IMR-90 (cell line): ENCODE data around the gene TFIP11. TPM values are rescaled to one million over a fixed set of nuclear protein-coding genes. Genes with fewer than 3 reads are reported as not detected.
A peak's percentile ranks its signal among the peaks of the same experiment; 100 is the strongest.

Source experiments
- ATAC-seq: fragments of 200-7000 bp; cut with Tn5 transposase; 2 replicates; pipeline ENCODE4 v1.9.1; 2020; ENCODE audit warnings: low read depth, mild to moderate bottlenecking, moderate library complexity
- BruUV-seq: library from RNA; stranded (reverse); fragments of 400-500 nt; replicated peaks from 2 replicates; lab custom pipeline; 2021; lab: Mats Ljungman, UMichigan
- CTCF ChIA-PET: fragments of 300-600 bp; formaldehyde crosslinking; extraction: SDS; loops from one replicate; lab custom pipeline; 2021; ENCODE audit warnings: antibody characterized with exemption; lab: Yijun Ruan, JAX
- POLR2A ChIA-PET: fragments of 300-600 bp; sonication (Branson Sonifier 250); formaldehyde crosslinking; loops from one replicate; lab custom pipeline; 2022; ENCODE audit warnings: antibody characterized with exemption; ENCODE audit not compliant: unreplicated experiment; lab: Charles Lee
- DNase-seq: peaks from one replicate; pipeline ENCODE4 v3.0.0; 2013
- H2AFZ ChIP-seq: replicated peaks from 2 replicates; pipeline ENCODE3; 2013; ENCODE audit warnings: low read length, mild to moderate bottlenecking; ENCODE audit not compliant: poor library complexity
- H2AK5ac ChIP-seq: 2 replicates; pipeline ENCODE4 v1.6.1; 2013; ENCODE audit warnings: low read depth, low read length, inconsistent platforms
- H2AK9ac ChIP-seq: replicated peaks from 2 replicates; pipeline ENCODE3; 2013; ENCODE audit warnings: mild to moderate bottlenecking, low read depth, low read length, moderate library complexity; ENCODE audit not compliant: poor library complexity
- H2BK120ac ChIP-seq: 2 replicates; pipeline ENCODE4 v1.6.1; 2013; ENCODE audit warnings: low read depth, low read length, inconsistent platforms
- H2BK15ac ChIP-seq: 3 replicates; pipeline ENCODE4 v1.6.1; 2013; ENCODE audit warnings: low read depth, low read length, inconsistent platforms
- H2BK20ac ChIP-seq: 2 replicates; pipeline ENCODE4 v1.6.1; 2013; ENCODE audit warnings: low read depth, mild to moderate bottlenecking, inconsistent platforms, low read length, moderate library complexity
- H2BK5ac ChIP-seq: 2 replicates; pipeline ENCODE4 v1.6.1; 2013; ENCODE audit warnings: mild to moderate bottlenecking, low read depth, low read length, inconsistent platforms; ENCODE audit not compliant: poor library complexity, severe bottlenecking
- H3K14ac ChIP-seq: replicated peaks from 2 replicates; pipeline ENCODE4 v1.6.1; 2013; ENCODE audit warnings: low read depth, low read length, inconsistent platforms
- H3K18ac ChIP-seq: 2 replicates; pipeline ENCODE4 v1.6.1; 2013; ENCODE audit warnings: low read depth, low read length, control low read depth
- H3K23ac ChIP-seq: 2 replicates; pipeline ENCODE4 v1.6.1; 2013; ENCODE audit warnings: low read depth, low read length, inconsistent platforms
- H3K27ac ChIP-seq: 2 replicates; pipeline ENCODE4 v1.5.1; 2013; ENCODE audit warnings: mild to moderate bottlenecking, control low read depth, low read length; ENCODE audit not compliant: insufficient read depth
- H3K27me3 ChIP-seq: 2 replicates; pipeline ENCODE4 v1.6.1; 2013; ENCODE audit warnings: low read length; ENCODE audit not compliant: control insufficient read depth, insufficient read depth
- H3K36me3 ChIP-seq: 2 replicates; pipeline ENCODE4 v1.6.1; 2013; ENCODE audit warnings: low read length, mixed read lengths; ENCODE audit not compliant: control insufficient read depth, insufficient read depth
- H3K4ac ChIP-seq: 2 replicates; pipeline ENCODE4 v1.6.1; 2013; ENCODE audit warnings: low read depth, low read length, inconsistent platforms
- H3K4me1 ChIP-seq: 2 replicates; pipeline ENCODE4 v1.6.1; 2013; ENCODE audit warnings: low read length, mixed read lengths; ENCODE audit not compliant: control insufficient read depth, insufficient read depth
- H3K4me2 ChIP-seq: 2 replicates; pipeline ENCODE4 v1.6.1; 2013; ENCODE audit warnings: low read depth, mild to moderate bottlenecking, control low read depth, low read length, moderate library complexity
- H3K4me3 ChIP-seq: 2 replicates; pipeline ENCODE4 v1.5.1; 2013; ENCODE audit warnings: low read depth, mild to moderate bottlenecking, control low read depth, low read length, moderate library complexity; ENCODE audit not compliant: insufficient read depth
- H3K56ac ChIP-seq: 2 replicates; pipeline ENCODE4 v1.6.1; 2013; ENCODE audit warnings: low read length, inconsistent platforms; ENCODE audit not compliant: insufficient read depth; ENCODE audit errors: extremely low read depth
- H3K79me1 ChIP-seq, 2 experiments: 2 replicates each; pipeline ENCODE4 v1.6.1; 2013; ENCODE audit warnings: low read length in 2 of 2, inconsistent platforms in 1 of 2, low read depth in 1 of 2
- H3K9ac ChIP-seq: 2 replicates; pipeline ENCODE4 v1.6.1; 2013; ENCODE audit warnings: low read depth, low read length, control low read depth
- H3K9me1 ChIP-seq: 2 replicates; pipeline ENCODE4 v1.6.1; 2013; ENCODE audit warnings: low read length, inconsistent platforms; ENCODE audit not compliant: insufficient read depth
- H3K9me3 ChIP-seq: 2 replicates; pipeline ENCODE4 v1.6.1; 2013; ENCODE audit warnings: low read length; ENCODE audit not compliant: control insufficient read depth, insufficient read depth
- H4K20me1 ChIP-seq: 2 replicates; pipeline ENCODE4 v1.6.1; 2013; ENCODE audit warnings: low read length, inconsistent platforms; ENCODE audit not compliant: insufficient read depth
- H4K5ac ChIP-seq: 2 replicates; pipeline ENCODE4 v1.6.1; 2013; ENCODE audit warnings: mild to moderate bottlenecking, low read depth, low read length, control low read depth
- H4K8ac ChIP-seq, 2 experiments: 2 replicates each; pipeline ENCODE4 v1.6.1; 2013; ENCODE audit warnings: low read depth in 2 of 2, low read length in 2 of 2, control low read depth in 1 of 2, inconsistent platforms in 1 of 2
- H4K91ac ChIP-seq: 2 replicates; pipeline ENCODE4 v1.6.1; 2013; ENCODE audit warnings: low read depth, low read length, inconsistent platforms; ENCODE audit not compliant: insufficient read depth
- CEBPB ChIP-seq: IDR thresholded peaks from 2 replicates; pipeline ENCODE4 v1.6.1; 2012; ENCODE audit warnings: low read depth, low read length, improper control_type of control experiment
- CHD1 ChIP-seq: IDR thresholded peaks from 2 replicates; pipeline ENCODE4 v1.6.1; 2012; ENCODE audit warnings: low read depth, low read length, improper control_type of control experiment
- MAZ ChIP-seq: IDR thresholded peaks from 2 replicates; pipeline ENCODE4 v1.6.1; 2012; ENCODE audit warnings: low read depth, mild to moderate bottlenecking, low read length, improper control_type of control experiment, moderate library complexity, borderline replicate concordance
- POLR2A ChIP-seq: IDR thresholded peaks from 2 replicates; pipeline ENCODE4 v1.6.1; 2012; ENCODE audit warnings: mild to moderate bottlenecking, low read depth, low read length
- RCOR1 ChIP-seq: IDR thresholded peaks from 2 replicates; pipeline ENCODE4 v1.6.1; 2012; ENCODE audit warnings: mild to moderate bottlenecking, low read length, improper control_type of control experiment; ENCODE audit not compliant: insufficient replicate concordance
- USF2 ChIP-seq: fragments of 150-350 bp; IDR thresholded peaks from 2 replicates; pipeline ENCODE4 v1.6.1; 2017; ENCODE audit warnings: mild to moderate bottlenecking, antibody characterized with exemption, low read length, low read depth
- WGBS, 2 experiments: methylation state at CpG; one replicate each; pipeline versions ENCODE4 v1.1.5 to v1.1.7; 2013; ENCODE audit warnings: missing lambda C conversion rate in 2 of 2; ENCODE audit not compliant: insufficient read length in 1 of 2; ENCODE audit errors: extremely low coverage in 2 of 2; 5-methylcytosine and 5-hydroxymethylcytosine counted together
- dilution Hi-C: fragments of 300-500 bp; cut with HindIII; formaldehyde crosslinking; loops from one replicate; pipeline ENCODE4 v1.14.3; 2018; ENCODE audit warnings: low sequenced_read_pairs; ENCODE audit not compliant: unreplicated experiment
- in situ Hi-C: fragments of 300-500 bp; cut with MboI; formaldehyde crosslinking; loops from 3 replicates; pipeline ENCODE4 v1.14.3; 2019; ENCODE audit warnings: low sequenced_read_pairs, inconsistent platforms, mixed read lengths
- intact Hi-C: fragments of 100-400 bp; cut with micrococcal nuclease; formaldehyde crosslinking; loops from 2 replicates; pipeline ENCODE4 v1.10.0; 2022
- polyA plus RNA-seq, 3 experiments: library from polyadenylated mRNA; depleted of rRNA; stranded (reverse); fragments of >200 nt; gene quantifications; 2 replicates each; pipeline ENCODE4 v1.2.3, GENCODE V29; 2012; ENCODE audit warnings: low replicate concordance in 1 of 3
- total RNA-seq: library from RNA; depleted of rRNA; stranded (reverse); fragments of >200 nt; gene quantifications from 2 replicates; pipeline ENCODE4 v1.2.3, GENCODE V29; 2012
- TF ChIP-seq, protein P1 (sequence below): fragments of 150-350 bp; IDR thresholded peaks from 2 replicates; pipeline ENCODE4 v1.6.1; 2016; ENCODE audit warnings: low read depth, mild to moderate bottlenecking, low read length, moderate library complexity, borderline replicate concordance

TFIP11 gene
- total and polyA plus RNA-seq, 2 of the 4 experiments (the other 2 are of a cell fraction), result 22.5 to 43.2 TPM

GRCh38 chr22:26561756-26562417 lies 49.6 kb upstream of the TFIP11 start:
- Histone ChIP-seq H3K4ac (no peak overlapping the region), H3K4me3 (no peak overlapping the region), H4K91ac (no peak overlapping the region), H3K27ac (no peak overlapping the region), H3K4me1 (peaks cover 5% of the 10 kb centered on the region), H3K23ac (no peak overlapping the region), H2BK120ac (no peak overlapping the region), H2AK9ac (peak overlapping the region; percentile 62), H3K4me2 (no peak overlapping the region), H3K9me1 (peaks cover 11% of the 10 kb centered on the region; the same call in 1 of the 2 replicates), H3K79me1 (peaks cover 25 to 74% of the 10 kb centered on the region in 2 experiments), H2BK15ac (no peak overlapping the region), H2BK5ac (no peak overlapping the region), H2AFZ (no peak overlapping the region), H3K14ac (no peak overlapping the region), H3K18ac (no peak overlapping the region), H3K9ac (no peak overlapping the region), H3K36me3 (peaks cover 4% of the 10 kb centered on the region), H4K8ac (no peak overlapping the region), H2AK5ac (no peak overlapping the region), H3K56ac (no peak overlapping the region), H3K9me3 (no peaks in the 10 kb centered on the region), H2BK20ac (no peak overlapping the region), H4K5ac (no peak overlapping the region), H3K27me3 (no peaks in the 10 kb centered on the region), H4K20me1 (peaks cover 4% of the 10 kb centered on the region)
- DNase-seq, result no peak
- CTCF ChIA-PET, result no interaction called here
- intact Hi-C loops (no loop called here), in situ Hi-C loops (no loop called here), dilution Hi-C loops (no loop called here)
- POLR2A ChIA-PET, result no interaction called here
- no TSS peak for BruUV-seq
- no peak for ATAC-seq
- 100% methylated on average over 2 of the region's 9 CpGs; no CpG with 5 or more reads in 1 of the 2 experiments for WGBS, 2 experiments
- TF ChIP-seq USF2 (no peak), POLR2A (no peak), CHD1 (no peak), CEBPB (no peak), RCOR1 (no peak), MAZ (no peak)
- TF ChIP-seq, protein P1, sequence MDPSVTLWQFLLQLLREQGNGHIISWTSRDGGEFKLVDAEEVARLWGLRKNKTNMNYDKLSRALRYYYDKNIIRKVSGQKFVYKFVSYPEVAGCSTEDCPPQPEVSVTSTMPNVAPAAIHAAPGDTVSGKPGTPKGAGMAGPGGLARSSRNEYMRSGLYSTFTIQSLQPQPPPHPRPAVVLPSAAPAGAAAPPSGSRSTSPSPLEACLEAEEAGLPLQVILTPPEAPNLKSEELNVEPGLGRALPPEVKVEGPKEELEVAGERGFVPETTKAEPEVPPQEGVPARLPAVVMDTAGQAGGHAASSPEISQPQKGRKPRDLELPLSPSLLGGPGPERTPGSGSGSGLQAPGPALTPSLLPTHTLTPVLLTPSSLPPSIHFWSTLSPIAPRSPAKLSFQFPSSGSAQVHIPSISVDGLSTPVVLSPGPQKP, result no peak
